Dermis microvascular lymphatic vessel endothelial cell (primary cell): ENCODE data around the gene ZNF343. TPM values are rescaled to one million over a fixed set of nuclear protein-coding genes. Genes with fewer than 3 reads are reported as not detected.
A peak's percentile ranks its signal among the peaks of the same experiment; 100 is the strongest.
"Not testable (repeated sequence)": the region's sequence is repeated elsewhere in the genome, so short reads cannot be mapped to it uniquely, and the experiment has no call there.

Experiments
- DNase-seq, 2 donors: peaks; one replicate each; pipeline versions ENCODE4 v3.0.0 to v3.0.0-alpha.2; 2010; ENCODE audit warnings: low read depth in 2 of 2
- total RNA-seq: library from RNA; depleted of rRNA; stranded (reverse); fragments of >200 nt; gene quantifications from 2 replicates; pipeline ENCODE4 v1.2.1, GENCODE V29; 2014

Gene ZNF343
- total RNA-seq, 1 donor from 2014 or later, result 6.5 TPM

DNA sequence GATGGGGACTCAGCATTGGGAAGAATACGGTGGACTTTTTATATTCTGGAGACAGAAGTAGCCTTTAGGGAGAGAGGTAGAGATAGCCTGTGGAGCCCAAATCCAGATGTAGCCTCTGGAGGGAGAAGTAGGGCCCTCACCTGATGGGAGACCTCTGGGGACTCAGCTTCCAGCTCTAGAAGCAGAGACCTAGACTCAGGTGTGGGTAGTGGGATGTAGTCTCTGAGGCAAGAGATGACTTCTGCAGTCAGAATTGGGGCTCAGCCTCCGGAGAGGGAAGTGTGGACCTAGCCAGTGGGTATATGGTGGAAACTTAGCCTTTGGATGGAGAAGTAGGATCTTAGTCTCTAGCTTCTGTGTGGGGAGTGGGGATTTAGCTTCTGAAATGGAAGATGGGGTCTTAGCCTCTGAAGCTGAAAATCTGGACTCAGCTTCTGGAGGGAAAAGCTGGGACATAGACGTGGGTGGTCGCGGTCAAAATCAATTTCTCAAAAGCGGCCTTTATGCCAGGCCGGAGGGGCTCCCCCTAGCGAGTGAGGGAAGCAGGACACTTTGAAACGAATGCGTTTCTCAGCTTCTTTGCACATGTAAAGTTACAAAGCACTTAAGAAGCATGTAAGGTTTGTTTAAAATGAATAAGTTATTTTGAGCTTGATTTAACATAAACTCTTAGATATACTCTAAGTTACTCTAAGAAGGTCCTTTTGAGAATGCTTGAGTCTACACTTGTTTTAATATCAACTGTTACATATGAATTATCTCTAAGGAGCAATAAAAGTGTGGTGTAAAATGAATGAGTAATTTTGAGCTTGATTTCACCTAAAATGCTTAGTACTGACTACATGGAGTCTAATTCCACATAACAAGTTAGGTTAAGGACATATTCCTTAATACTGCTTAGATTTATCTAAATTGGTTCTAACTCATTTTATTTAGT lies 12.9 kb upstream of the ZNF343 start:
- DNase-seq, result peak in 1 of 2 donors; percentile 52

DNA sequence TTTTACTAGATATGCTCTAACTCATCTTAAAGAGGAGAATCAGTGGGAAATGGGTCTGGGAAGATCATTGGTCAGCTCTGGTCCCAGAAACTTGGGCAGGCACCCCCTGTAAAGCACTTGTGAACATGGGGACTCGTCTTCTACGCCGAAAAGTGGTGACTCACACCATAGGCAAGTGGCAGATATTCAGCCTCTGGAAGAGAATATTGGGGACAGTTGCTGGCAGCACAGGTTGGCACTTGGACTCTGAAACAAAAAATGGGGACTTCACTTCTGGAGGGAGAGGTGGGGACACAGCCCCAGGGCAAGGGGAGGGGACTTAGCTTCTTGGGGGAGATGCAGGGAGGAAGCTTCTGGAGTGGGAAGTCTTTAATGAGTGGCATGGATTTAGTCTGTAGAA lies 11.9 kb upstream of the ZNF343 start:
- DNase-seq, result no peak

DNA sequence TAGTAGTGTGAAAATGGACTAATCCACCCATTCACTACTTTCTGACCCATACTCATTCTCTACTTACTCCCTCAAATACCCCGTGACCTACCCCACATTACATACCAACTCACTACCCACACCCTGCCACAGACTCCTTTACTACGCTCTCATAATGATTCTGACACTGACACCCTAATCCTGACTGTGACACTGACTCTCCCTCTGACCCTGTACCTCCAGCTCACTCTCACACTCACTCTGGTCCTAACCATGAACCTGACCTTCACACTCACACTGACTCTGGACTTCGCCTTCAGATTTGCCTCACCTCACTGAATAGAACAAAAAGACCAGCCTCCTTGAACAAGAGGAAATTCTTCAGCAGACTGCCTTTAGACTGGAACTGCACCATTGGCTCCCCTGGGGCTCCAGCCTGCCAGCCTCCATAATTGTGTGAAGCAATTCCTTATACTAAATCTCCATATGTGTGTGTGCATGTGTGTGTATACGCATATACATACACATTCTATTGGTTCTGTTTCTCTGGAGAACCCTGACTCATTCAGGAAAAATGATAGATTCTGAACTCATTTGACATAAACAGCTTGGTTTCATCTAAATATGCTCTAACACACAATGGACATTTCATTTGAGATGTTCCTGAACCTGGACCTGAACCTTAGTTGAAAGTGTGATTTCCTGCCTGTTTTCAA lies 10.5 kb upstream of the ZNF343 start:
- DNase-seq, result no peak

DNA sequence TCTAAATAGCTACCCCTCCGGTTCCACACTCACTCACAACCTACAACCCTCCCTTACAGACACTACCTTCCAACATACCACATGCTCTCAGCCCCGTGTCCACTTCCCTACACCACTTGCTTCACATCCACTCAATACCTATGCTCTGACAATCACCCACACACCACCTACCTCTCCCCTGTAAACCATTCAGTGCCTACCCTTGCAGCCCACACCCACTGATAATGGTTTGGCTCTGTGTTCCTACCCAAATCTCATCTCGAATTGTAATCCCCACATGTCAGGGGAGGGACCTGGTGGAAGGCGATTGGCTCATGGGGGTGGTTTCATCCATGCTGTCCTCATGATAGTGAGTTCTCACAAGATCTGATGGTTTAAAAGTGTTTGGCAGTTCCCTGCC lies 9.8 kb upstream of the ZNF343 start:
- no peak for DNase-seq

DNA sequence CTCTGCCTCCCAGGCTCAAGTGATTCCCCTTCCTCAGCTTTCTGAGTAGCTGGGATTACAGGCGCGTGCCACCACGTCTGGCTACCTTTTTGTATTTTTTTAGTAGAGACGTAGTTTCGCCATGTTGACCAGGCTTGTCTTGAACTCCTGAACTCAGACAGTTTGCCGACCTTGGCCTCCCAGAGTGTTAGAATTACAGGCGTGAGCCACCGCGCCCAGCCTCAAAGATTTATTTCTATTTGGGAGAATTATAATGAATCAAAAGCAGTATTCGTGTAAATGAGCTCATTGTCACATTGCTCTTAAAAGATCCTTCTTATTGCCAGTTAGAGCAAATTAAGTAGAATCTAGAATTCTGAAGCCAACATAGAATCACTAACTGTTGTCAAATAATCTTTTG lies 9.4 kb upstream of the ZNF343 start:
- no peak for DNase-seq

DNA sequence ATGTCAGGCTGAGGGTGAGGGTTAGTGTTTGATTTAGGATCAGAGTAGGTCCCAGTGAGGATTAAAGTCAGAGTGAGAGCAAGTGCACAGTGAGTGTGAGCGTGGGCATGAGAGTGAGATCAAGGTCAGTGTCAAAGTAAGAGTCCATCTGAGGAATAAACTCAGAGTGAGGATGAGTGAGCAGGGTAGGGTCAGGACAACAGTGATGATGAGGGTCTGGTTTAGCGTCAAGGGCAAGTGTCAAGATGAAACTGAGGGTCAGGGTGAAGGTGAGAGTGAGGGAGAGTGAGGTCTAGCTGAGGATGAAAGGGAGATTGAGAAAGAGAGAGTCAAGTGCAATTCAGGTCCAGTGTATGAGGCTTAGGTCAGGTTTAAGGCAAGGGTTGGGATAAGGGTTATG lies 7.7 kb upstream of the ZNF343 start:
- no peak for DNase-seq

DNA sequence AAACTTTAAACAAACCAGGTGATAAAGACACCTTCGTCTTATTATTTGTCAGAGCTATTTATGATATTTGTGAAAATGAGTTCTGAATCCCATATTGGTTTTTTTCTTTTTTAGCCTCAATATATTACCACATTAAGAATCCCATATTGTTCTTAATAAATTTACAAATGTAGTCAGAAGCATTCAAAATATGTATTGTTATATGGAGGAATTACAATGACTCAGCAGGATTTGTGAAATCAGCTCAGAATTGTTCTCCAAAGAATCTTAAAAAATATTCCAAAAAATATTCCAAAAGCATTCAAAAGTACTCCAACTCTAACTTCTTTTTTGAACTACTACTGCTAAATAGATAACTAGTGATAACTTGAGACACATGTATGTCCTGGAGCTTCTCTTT lies 6.5 kb upstream of the ZNF343 start:
- no peak for DNase-seq

DNA sequence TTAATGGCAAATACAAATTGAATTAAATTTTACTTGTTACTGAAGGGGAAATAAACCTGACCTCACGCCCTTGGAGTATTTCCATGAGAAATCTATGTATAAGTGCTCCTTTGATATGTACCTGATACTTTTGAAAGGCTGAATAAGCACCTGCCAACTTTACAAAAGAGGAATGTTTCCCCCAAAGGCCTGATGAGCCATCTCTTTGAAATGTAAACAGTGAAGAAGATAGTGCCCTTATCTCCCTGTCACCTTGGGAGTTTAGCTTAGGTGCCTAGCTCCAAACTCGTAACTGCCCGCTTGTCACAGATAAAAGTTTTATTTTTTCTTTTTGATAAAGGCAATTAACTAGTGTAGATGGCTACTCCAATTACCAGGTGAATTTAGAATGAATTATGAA lies 1.1 kb upstream of the ZNF343 start:
- no peak for DNase-seq

DNA sequence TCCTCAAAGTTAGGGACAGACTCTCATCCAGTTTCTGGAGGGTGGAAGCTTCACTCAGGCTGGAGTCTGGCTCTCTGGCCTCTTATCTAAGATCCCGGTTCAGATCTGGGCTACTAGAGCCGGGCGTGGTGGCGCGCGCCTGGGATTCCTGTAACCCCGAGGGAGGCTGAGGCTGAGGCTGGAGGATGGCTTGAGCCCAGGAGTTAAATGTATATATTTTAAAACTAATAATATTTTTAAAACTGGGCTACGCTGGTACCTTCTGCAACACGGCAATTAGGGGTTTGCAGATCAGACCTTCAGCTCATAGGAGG lies 710 bp upstream of the ZNF343 start:
- no peak for DNase-seq

DNA sequence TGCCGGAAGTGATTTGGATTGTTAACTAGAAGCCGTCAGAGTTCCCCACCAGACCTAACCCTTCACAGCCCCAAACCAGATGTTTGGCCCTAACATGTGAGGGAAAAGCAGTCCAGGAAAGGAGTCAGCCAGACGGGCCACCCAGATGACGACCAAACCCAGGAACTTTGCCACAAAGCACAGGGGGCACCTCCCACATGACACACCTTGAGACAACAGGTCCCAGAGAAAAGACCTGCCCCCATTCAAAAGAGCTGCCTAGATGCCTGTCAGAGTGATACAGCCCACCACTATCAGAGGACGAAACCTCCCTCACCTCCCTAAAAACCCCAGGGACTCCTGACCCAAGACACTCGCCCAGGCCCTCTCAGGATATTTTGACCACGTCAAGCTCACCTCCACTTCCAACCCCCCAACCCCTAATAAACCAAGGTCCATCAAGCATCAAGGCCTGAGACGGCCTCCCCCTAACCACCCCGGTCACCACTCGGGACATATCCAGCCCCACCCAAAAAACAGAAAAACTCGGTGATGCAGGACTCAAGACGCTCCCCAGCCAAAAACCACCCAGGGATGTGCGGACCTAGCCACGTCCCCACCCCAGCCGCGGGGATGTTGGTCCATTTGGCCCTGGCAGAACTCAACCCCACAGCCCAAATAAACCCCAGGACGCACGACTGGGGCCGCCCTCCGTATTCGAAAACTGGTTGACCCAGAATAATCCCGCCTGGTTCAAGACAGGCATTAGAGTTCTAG lies 662 bp downstream of the ZNF343 start:
- DNase-seq, result peak in 1 of 2 donors; percentile 9

DNA sequence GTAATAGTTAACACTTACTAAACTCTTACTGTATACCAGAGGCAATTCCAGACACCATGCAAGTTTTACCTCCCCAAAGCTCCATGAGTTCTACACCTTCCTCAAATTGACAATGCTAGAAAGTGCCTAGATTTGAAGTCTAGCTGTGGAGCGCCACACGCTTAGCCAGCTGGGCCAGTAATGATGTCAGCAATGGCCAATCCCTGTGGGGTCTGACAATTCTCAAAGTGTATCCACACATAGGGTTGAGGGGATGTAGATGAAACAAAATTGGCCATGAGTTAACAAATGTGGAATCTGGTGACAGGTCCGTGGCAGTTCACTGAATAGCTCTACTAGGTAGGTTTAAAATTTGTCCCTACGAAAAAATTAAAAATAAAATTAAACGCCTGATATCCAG lies 1.3 kb downstream of the ZNF343 start:
- no peak for DNase-seq

DNA sequence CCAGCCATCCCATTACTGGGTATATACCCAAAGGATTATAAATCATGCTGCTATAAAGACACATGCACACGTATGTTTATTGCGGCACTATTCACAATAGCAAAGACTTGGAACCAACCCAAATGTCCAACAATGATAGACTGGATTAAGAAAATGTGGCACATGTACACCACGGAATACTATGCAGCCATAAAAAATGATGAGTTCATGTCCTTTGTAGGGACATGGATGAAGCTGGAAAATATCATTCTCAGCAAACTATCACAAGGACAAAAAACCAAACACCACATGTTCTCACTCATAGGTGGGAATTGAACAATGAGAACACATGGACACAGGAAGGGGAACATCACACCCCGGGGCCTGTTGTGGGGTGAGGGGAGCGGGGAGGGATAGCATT lies 2.3 kb downstream of the ZNF343 start:
- not testable (repeated sequence) for DNase-seq

DNA sequence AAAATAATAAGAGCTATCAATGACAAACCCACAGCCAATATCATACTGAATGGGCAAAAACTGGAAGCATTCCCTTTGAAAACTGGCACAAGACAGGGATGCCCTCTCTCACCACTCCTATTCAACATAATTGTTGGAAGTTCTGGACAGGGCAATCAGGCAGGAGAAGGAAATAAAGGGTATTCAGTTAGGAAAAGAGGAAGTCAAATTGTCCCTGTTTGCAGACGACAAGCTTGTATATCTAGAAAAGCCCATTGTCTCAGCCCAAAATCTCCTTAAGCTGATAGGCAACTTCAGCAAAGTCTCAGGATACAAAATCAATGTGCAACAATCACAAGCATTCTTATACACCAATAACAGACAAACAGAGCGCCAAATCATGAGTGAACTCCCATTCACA lies 3.9 kb downstream of the ZNF343 start:
- DNase-seq, result not testable (repeated sequence)

DNA sequence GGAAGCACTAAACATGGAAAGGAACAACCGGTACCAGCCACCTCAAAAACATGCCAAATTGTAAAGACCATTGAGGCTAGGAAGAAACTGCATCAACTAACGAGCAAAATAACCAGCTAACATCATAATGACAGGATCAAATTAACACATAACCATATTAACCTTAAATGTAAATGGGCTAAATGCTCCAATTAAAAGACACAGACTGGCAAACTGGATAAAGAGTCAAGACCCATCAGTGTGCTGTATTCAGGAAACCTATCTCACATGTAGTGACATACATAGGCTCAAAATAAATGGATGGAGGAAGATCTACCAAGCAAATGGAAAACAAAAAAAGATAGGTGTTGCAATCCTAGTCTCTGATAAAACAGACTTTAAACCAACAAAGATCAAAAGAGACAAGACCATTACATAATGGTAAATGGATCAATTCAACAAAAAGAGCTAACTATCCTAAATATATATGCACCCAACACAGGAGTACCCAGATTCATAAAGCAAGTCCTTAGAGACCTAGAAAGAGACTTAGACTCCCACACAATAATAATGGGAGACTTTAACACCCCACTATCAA lies 5.8 kb downstream of the ZNF343 start:
- DNase-seq, result not testable (repeated sequence)

DNA sequence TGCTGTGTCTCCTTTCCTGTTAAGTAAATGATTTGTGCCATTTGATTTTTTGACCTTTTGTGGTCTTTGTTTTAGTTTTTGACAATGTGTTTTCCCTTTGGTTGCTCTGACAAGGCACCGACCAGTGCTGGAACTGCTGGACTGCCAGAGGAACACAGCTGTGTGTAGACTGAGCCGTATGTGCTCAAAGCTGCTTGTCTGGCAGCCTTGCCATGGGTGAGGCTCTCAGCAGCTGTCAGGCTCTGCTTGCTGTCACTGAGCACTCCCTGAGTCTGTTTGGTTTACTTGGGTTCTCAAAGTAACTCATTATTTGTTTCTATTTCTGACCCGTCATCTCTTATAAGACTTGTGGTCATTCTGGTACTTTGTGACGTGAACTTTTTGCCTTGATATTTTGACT lies 23.1 kb downstream of the ZNF343 start:
- DNase-seq, result no peak

DNA sequence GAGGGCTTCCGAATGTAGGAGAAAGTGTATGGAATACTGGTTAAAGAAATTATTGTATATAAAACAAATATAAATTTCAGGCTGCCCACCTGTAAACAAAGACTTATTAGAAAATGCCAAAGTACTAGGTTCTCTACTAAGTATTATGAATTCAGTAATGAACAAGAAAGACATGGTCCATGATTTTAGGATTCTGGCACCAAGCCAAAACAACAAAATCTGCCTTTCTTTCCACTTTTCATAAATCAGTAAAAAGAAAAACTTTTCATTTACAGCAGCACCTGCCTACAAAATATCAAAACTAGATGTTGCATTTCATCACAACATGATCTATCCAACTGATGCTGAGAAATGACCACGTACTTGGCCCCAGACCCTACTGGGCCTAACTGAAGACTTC lies 23.6 kb downstream of the ZNF343 start:
- no peak for DNase-seq

DNA sequence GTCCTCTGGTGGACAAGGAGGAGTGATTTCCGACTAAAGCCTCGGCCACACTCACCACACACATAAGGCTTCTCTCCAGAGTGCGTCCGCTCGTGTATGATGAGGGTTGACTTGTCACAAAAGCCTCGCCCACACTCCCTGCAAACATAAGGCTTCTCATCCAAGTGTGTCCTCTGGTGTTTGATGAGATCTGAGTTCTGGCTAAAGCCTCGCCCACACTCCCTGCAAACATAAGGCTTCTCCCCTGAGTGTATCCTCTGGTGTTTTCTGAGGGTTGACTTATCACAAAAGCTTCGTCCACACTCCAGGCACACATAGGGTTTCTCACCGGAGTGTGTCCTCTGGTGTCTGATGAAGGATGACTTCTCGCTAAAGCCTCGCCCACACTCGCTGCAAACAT lies 25.2 kb downstream of the ZNF343 start:
- no peak for DNase-seq

DNA sequence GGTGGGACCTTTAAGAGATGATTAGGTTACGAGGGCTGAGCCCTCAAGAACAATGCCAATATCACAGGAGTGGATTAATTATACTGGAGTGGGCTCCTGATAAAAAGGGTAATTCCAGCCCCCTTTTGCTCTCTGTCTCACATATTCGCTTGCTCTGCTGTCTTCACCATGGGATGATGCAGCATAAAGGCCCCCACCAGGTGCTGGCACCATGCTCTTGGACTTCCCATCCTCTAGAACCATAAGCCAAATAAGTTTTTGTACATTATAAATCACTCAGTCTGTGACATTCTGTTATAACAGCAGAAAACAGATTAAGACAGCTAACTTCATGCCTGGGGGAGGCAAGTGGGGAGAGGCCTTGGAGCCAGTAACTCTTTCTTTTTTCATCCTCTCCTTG lies 28.3 kb downstream of the ZNF343 start:
- no peak for DNase-seq

DNA sequence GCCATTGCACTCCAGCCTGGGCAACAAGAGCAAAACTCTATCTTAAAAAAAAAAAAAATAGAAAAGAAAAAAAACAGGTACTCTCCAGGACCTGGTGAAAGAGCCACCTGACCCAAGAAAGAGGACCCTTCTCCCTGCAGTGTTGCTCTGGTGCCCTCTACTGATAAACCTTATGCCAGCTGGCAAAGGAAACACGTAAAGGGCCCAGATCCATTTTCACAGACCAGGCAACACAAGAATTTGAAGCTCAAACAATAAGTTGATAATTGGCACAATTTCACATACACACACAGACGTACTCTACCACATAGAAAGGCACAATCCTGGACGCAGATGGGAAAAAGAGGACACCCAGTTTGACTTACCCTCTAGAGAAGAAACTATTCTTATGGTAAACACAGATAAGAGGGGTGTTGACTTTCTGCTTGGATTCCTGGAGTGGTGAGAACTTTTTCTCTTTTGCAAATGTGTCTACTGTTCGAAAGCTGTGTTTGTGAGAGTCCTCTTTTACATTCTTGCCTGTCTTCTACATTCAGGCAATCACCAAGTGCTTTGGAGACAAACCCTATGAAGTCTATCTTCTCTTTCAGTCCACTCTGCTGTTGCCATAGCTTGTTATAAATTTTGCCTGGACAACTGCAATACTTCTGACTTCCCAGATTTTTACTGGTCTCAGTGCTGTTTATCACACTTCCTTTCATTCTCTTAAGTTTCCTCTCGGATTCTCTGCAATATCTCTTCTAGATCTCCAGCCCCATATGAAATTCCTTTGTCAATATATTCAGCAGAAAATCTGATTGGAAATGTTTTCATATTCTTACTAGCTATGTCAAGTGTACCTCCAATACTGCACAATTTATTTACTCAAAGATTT lies 31.7 kb downstream of the ZNF343 start:
- peak in 1 of 2 donors; percentile 51 for DNase-seq

DNA sequence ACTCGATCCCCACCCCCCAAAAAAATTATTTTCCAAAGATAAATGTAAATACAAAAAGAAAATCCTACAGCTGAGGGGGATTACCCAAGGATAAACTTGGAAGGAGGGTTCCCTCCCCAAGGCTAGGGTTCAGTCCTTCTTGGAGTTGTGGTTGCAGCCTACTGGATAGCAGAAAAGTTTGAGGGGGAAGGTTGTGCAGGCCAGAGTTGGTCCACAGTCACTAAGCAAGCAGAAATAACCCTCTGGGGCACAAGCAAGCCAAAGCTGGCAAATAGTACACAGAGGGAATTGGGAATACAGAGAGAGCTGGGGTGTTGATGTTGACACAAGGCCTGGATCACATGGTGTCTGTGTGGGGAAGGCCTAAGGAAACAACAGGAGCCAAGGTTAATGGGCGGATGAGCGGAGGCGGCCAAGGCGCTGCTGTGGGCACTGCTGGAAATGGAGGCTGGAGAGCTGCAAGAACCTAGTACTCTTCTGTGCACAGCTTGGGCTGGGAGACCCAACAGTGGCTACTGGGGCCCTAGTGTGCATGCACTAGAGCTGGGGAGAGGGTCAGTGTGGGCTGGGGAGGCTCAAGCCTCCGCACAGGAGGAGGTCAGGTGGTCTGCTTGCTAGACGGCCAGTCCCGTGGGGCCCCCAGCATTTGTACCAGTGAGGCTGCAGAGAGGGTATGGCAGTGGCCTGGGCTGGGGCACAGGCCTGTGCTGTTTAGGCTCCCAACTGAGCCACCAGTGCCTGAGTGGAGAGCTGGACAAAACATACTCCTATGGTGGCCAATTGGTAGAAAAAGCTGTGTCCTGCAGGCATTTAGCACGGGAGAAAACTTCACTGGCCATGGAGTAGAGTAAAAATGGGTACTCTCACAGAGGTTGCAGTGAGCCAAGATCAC lies 32.6 kb downstream of the ZNF343 start:
- no peak for DNase-seq
